GM12872 (cell line): ENCODE data around the gene CCDC14.

ENCODE experiments used
- CTCF ChIP-seq: IDR thresholded peaks from 3 replicates; pipeline ENCODE4 v1.5.1; 2011; ENCODE audit warnings: low read depth, mild to moderate bottlenecking, low read length, moderate library complexity; ENCODE audit not compliant: insufficient read depth

CCDC14 gene

DNA sequence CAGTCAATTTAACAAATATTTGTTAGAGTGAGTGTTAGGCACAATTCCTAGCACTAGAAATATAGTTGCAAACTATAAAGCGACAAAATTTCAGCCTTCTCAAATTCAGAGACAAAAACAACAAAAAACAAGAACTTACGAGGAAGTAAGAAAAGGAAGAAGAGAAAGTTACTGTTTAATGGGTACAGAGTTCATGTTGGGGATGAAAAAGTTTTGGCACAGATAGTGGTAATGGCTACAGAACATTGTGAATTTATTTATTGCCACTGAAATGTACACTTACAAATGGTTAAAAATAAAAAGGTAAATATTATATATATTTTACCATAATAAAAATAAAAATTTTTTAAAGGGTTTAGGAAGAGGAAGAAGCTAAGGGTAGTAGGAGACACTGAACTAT is 21.3 kb downstream of the CCDC14 start:
- no peak for TF ChIP-seq CTCF

DNA sequence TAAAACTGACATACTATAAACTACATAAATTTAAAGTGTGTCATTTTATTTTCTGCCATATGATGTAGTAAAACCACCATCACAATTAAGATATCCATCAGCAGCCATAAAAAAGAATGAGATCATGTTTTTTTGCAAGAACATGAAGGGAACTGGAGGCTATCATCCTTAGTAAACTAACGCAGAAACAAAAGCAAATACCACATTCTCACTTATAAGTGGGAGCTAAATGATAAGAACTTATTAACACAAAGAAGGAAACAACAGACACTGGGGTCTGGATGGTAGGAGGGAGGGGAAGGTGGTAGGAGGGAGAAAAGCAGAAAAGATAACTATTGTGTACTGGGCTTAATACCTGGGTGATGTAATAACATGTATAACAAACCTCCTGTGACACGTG is 24.6 kb downstream of the CCDC14 start:
- no peak for TF ChIP-seq CTCF

GRCh38 chr3:123935830-123936229 is 25.2 kb downstream of the CCDC14 start:
- TF ChIP-seq CTCF = no peak

GRCh38 chr3:123934250-123934649 is 26.8 kb downstream of the CCDC14 start:
- no peak for TF ChIP-seq CTCF

GRCh38 chr3:123930445-123930844 is 30.6 kb downstream of the CCDC14 start:
- no peak for TF ChIP-seq CTCF

GRCh38 chr3:123929325-123929724 is 31.7 kb downstream of the CCDC14 start:
- TF ChIP-seq CTCF = no peak

DNA sequence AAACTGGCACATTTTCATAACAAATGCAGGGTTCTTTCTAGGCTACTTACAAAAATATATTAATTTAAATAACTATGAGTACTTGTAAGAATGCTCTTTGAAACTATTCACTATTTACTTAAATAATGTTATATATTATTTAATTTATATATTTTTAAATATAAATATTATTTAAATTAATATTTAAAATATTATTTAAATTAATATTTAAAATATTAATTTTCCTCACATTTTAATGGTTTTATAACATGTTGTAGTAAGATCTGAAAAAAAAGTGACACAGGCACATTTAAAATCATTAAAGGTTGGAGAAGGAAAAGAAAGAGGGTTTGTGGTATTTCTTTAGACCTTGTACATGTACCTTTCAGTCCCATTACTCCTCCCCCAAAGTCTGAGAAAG is 34.6 kb downstream of the CCDC14 start:
- no peak for TF ChIP-seq CTCF

GRCh38 chr3:123920868-123921267 is 40.2 kb downstream of the CCDC14 start:
- TF ChIP-seq CTCF = no peak
